Neuronal stem cell (in vitro differentiated cells): ENCODE data around the gene SUGCT.

Experiments
- DNase-seq: peaks from one replicate; pipeline ENCODE4 v3.0.0-alpha.2; 2013; ENCODE audit warnings: low spot score
- H2AFZ ChIP-seq: one replicate; pipeline ENCODE4 v1.6.1; 2013; ENCODE audit warnings: mild to moderate bottlenecking, low read length, inconsistent platforms
- H2AK5ac ChIP-seq: 2 replicates; pipeline ENCODE4 v1.6.1; 2013; ENCODE audit warnings: low read depth, mild to moderate bottlenecking, inconsistent platforms, low read length, moderate library complexity, mixed read lengths
- H2BK120ac ChIP-seq: 2 replicates; pipeline ENCODE4 v1.6.1; 2013; ENCODE audit warnings: low read depth, mild to moderate bottlenecking, inconsistent platforms, low read length, moderate library complexity, mixed read lengths
- H2BK12ac ChIP-seq: one replicate; pipeline ENCODE4 v1.6.1; 2013; ENCODE audit warnings: low read length, inconsistent platforms
- H2BK15ac ChIP-seq: 2 replicates; pipeline ENCODE4 v1.6.1; 2013; ENCODE audit warnings: mild to moderate bottlenecking, low read length, inconsistent platforms, mixed read lengths
- H2BK5ac ChIP-seq: one replicate; pipeline ENCODE4 v1.6.1; 2013; ENCODE audit warnings: inconsistent platforms, mild to moderate bottlenecking, low read length, moderate library complexity
- H3K14ac ChIP-seq: one replicate; pipeline ENCODE4 v1.6.1; 2013; ENCODE audit warnings: low read length, inconsistent platforms
- H3K18ac ChIP-seq: 2 replicates; pipeline ENCODE4 v1.6.1; 2013; ENCODE audit warnings: low read length, inconsistent platforms
- H3K23ac ChIP-seq: 2 replicates; pipeline ENCODE4 v1.6.1; 2013; ENCODE audit warnings: low read depth, mild to moderate bottlenecking, mixed read lengths, low read length, inconsistent platforms; ENCODE audit not compliant: poor library complexity
- H3K27ac ChIP-seq: replicated peaks from 3 replicates; pipeline ENCODE4 v1.5.1; 2013; ENCODE audit warnings: low read length, inconsistent platforms
- H3K27me3 ChIP-seq, 3 experiments: 2 replicates each; pipeline ENCODE4 v1.6.1; 2013; ENCODE audit warnings: low read length in 3 of 3, mild to moderate bottlenecking in 2 of 3, inconsistent platforms in 1 of 3, low read depth in 1 of 3, mixed read lengths in 1 of 3, moderate library complexity in 1 of 3; ENCODE audit not compliant: control insufficient read depth in 3 of 3, insufficient read depth in 3 of 3
- H3K36me3 ChIP-seq, 2 donors: replicated peaks in 1 of 2; 2 replicates each; pipeline ENCODE4 v1.6.1; 2013; ENCODE audit warnings: low read length in 2 of 2; ENCODE audit not compliant: control insufficient read depth in 2 of 2, insufficient read depth in 2 of 2
- H3K4ac ChIP-seq: 2 replicates; pipeline ENCODE4 v1.6.1; 2013; ENCODE audit warnings: inconsistent platforms, mild to moderate bottlenecking, low read length, moderate library complexity
- H3K4me1 ChIP-seq, 2 donors: 1 replicate in 1 of 2; 2 replicates in 1 of 2; pipeline ENCODE4 v1.6.1; 2013; ENCODE audit warnings: low read length in 2 of 2, low read depth in 1 of 2; ENCODE audit not compliant: control insufficient read depth in 2 of 2, insufficient read depth in 1 of 2
- H3K4me2 ChIP-seq: one replicate; pipeline ENCODE4 v1.6.1; 2013; ENCODE audit warnings: mild to moderate bottlenecking, low read length, inconsistent platforms; ENCODE audit not compliant: insufficient read depth, poor library complexity, severe bottlenecking
- H3K4me3 ChIP-seq, 2 donors: 2 replicates each; pipeline ENCODE4 v1.5.1; 2013; ENCODE audit warnings: low read length in 2 of 2, mild to moderate bottlenecking in 2 of 2, inconsistent platforms in 1 of 2, moderate library complexity in 1 of 2
- H3K79me1 ChIP-seq: one replicate; pipeline ENCODE4 v1.6.1; 2013; ENCODE audit warnings: low read depth, mild to moderate bottlenecking, inconsistent platforms, low read length, moderate library complexity
- H3K9ac ChIP-seq: one replicate; pipeline ENCODE4 v1.6.1; 2013; ENCODE audit warnings: mild to moderate bottlenecking, low read depth, low read length, inconsistent platforms; ENCODE audit not compliant: poor library complexity
- H3K9me3 ChIP-seq, 2 donors: replicated peaks in 1 of 2; 2 replicates each; pipeline versions ENCODE3 to v1.6.1; 2013; ENCODE audit warnings: low read length in 2 of 2, mild to moderate bottlenecking in 2 of 2, inconsistent platforms in 1 of 2, low read depth in 1 of 2, mixed read lengths in 1 of 2, moderate library complexity in 1 of 2; ENCODE audit not compliant: control insufficient read depth in 2 of 2, insufficient read depth in 1 of 2
- H4K8ac ChIP-seq: one replicate; pipeline ENCODE4 v1.6.1; 2013; ENCODE audit warnings: low read depth, mild to moderate bottlenecking, inconsistent platforms, low read length, moderate library complexity
- H4K91ac ChIP-seq: one replicate; pipeline ENCODE4 v1.6.1; 2013; ENCODE audit warnings: low read length, low read depth, mild to moderate bottlenecking, inconsistent platforms; ENCODE audit not compliant: poor library complexity
- WGBS, 2 donors: extraction: QIAGEN DNeasy Blood & Tissue Kit; methylation state at CpG; one replicate each; pipeline ENCODE4 v1.1.7; 2013; ENCODE audit warnings: missing lambda C conversion rate in 2 of 2, mixed read lengths in 1 of 2; ENCODE audit not compliant: insufficient read length in 2 of 2, insufficient replicate concordance in 1 of 2; ENCODE audit errors: extremely low coverage in 2 of 2; 5-methylcytosine and 5-hydroxymethylcytosine counted together

The SUGCT gene

GRCh38 chr7:40758590-40758989 is 623.8 kb downstream of the SUGCT start:
- H2BK12ac ChIP-seq: no peak overlapping the region
- no peak overlapping the region for H3K18ac ChIP-seq
- no peak overlapping the region for H3K14ac ChIP-seq
- no peaks in the 10 kb centered on the region for H3K27me3 ChIP-seq
- no CpG with 5 or more reads among the region's 3 CpGs for WGBS, 2 donors
- no peak overlapping the region for H3K4me2 ChIP-seq
- no peak overlapping the region for H3K27ac ChIP-seq
- H4K8ac ChIP-seq: no peak overlapping the region
- H3K4me3 ChIP-seq: no peak overlapping the region
- no peak overlapping the region for H2AFZ ChIP-seq
- no peak overlapping the region for H2BK15ac ChIP-seq
- no peak for DNase-seq
- no peak overlapping the region for H2BK120ac ChIP-seq
- no peak overlapping the region for H2BK5ac ChIP-seq
- H3K36me3 ChIP-seq: no peaks in the 10 kb centered on the region
- H3K4me1 ChIP-seq: peaks cover 11 to 20% of the 10 kb centered on the region in 2 donors
- H3K9ac ChIP-seq: no peak overlapping the region
- H3K79me1 ChIP-seq: no peaks in the 10 kb centered on the region
- no peak overlapping the region for H3K23ac ChIP-seq
- no peak overlapping the region for H3K4ac ChIP-seq
- no peaks in the 10 kb centered on the region for H3K9me3 ChIP-seq
- H2AK5ac ChIP-seq: no peak overlapping the region
- no peak overlapping the region for H4K91ac ChIP-seq

GRCh38 chr7:40760293-40760964 is 625.6 kb downstream of the SUGCT start:
- Histone ChIP-seq H3K4ac (no peak overlapping the region), H2BK15ac (no peak overlapping the region), H2AK5ac (no peak overlapping the region), H4K91ac (no peak overlapping the region), H2BK12ac (no peak overlapping the region), H2BK5ac (no peak overlapping the region), H3K23ac (no peak overlapping the region), H3K79me1 (no peaks in the 10 kb centered on the region), H3K27ac (no peak overlapping the region), H3K27me3 (no peaks in the 10 kb centered on the region), H3K18ac (no peak overlapping the region), H3K9me3 (no peaks in the 10 kb centered on the region), H3K4me3 (no peak overlapping the region), H3K9ac (no peak overlapping the region), H3K4me1 (peaks cover 5 to 24% of the 10 kb centered on the region in 2 donors), H4K8ac (no peak overlapping the region), H3K14ac (no peak overlapping the region), H3K4me2 (no peak overlapping the region), H2BK120ac (no peak overlapping the region), H2AFZ (no peak overlapping the region), H3K36me3 (no peaks in the 10 kb centered on the region)
- no CpG with 5 or more reads among the region's 5 CpGs for whole genome bisulfite sequencing, 2 donors
- DNase-seq: no peak

- Histone ChIP-seq H2BK15ac (no peak overlapping the region), H3K27me3 (no peaks in the 10 kb centered on the region), H3K9me3 (no peaks in the 10 kb centered on the region), H4K91ac (no peak overlapping the region), H4K8ac (no peak overlapping the region), H2BK12ac (no peak overlapping the region), H3K9ac (no peak overlapping the region), H3K4me1 (peaks cover 5 to 25% of the 10 kb centered on the region in 2 donors), H3K4ac (no peak overlapping the region), H2BK5ac (no peak overlapping the region), H3K23ac (no peak overlapping the region), H3K4me2 (no peak overlapping the region), H3K14ac (no peak overlapping the region), H3K36me3 (no peaks in the 10 kb centered on the region), H3K27ac (no peak overlapping the region), H3K4me3 (no peak overlapping the region), H2BK120ac (no peak overlapping the region), H3K79me1 (no peaks in the 10 kb centered on the region), H3K18ac (no peak overlapping the region), H2AK5ac (no peak overlapping the region), H2AFZ (no peak overlapping the region)
- no peak for DNase-seq
- WGBS, 2 donors: 100% methylated on average over 2 of the region's 4 CpGs; no CpG with 5 or more reads in 1 of the 2 donors
These were observed 626.2 kb downstream of the SUGCT start for GRCh38 chr7:40760987-40761386.

GRCh38 chr7:40761762-40762560 is 627.2 kb downstream of the SUGCT start:
- Histone ChIP-seq H3K14ac (no peak overlapping the region), H2BK120ac (no peak overlapping the region), H3K4ac (no peak overlapping the region), H2AK5ac (no peak overlapping the region), H3K27me3 (no peaks in the 10 kb centered on the region), H4K91ac (no peak overlapping the region), H3K27ac (no peak overlapping the region), H2BK15ac (no peak overlapping the region), H3K79me1 (no peaks in the 10 kb centered on the region), H3K9me3 (no peaks in the 10 kb centered on the region), H2AFZ (no peak overlapping the region), H2BK12ac (no peak overlapping the region), H3K9ac (no peak overlapping the region), H3K36me3 (no peaks in the 10 kb centered on the region), H3K18ac (peak overlapping the region; percentile 55), H2BK5ac (no peak overlapping the region), H4K8ac (no peak overlapping the region), H3K4me1 (peaks cover 3 to 25% of the 10 kb centered on the region in 2 donors), H3K4me2 (no peak overlapping the region), H3K23ac (no peak overlapping the region), H3K4me3 (no peak overlapping the region)
- DNase-seq: no peak
- 100% methylated on average over 1 of the region's 14 CpGs; no CpG with 5 or more reads in 1 of the 2 donors for WGBS, 2 donors
